ENCODE measurements around the gene HCN1.
"Not testable (repeated sequence)": the region's sequence is repeated elsewhere in the genome, so short reads cannot be mapped to it uniquely, and the experiment has no call there.

- TF ChIP-seq, protein P1, sequence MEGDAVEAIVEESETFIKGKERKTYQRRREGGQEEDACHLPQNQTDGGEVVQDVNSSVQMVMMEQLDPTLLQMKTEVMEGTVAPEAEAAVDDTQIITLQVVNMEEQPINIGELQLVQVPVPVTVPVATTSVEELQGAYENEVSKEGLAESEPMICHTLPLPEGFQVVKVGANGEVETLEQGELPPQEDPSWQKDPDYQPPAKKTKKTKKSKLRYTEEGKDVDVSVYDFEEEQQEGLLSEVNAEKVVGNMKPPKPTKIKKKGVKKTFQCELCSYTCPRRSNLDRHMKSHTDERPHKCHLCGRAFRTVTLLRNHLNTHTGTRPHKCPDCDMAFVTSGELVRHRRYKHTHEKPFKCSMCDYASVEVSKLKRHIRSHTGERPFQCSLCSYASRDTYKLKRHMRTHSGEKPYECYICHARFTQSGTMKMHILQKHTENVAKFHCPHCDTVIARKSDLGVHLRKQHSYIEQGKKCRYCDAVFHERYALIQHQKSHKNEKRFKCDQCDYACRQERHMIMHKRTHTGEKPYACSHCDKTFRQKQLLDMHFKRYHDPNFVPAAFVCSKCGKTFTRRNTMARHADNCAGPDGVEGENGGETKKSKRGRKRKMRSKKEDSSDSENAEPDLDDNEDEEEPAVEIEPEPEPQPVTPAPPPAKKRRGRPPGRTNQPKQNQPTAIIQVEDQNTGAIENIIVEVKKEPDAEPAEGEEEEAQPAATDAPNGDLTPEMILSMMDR (IDR thresholded peaks at IDR 0.05): not testable (repeated sequence)
- TF ChIP-seq EP300 (IDR thresholded peaks at IDR 0.05; ENCODE audit: low read depth); POLR2AphosphoS5 (IDR thresholded peaks at IDR 0.05); POLR2A (IDR thresholded peaks at IDR 0.05): not testable (repeated sequence)
These were observed 197.2 kb downstream of the HCN1 start for GRCh38 chr5:45499006-45499405.

All from transverse colon (tissue), 4 donors.